Tibial nerve (tissue), 4 donors: ENCODE data around the gene AGPAT3. TPM values are rescaled to one million over a fixed set of nuclear protein-coding genes. Genes with fewer than 3 reads are reported as not detected.

Source experiments
- DNase-seq, 2 donors: peaks; one replicate each; pipeline ENCODE4 v3.0.0-alpha.2; 2019; ENCODE audit warnings: low spot score in 2 of 2
- H3K27ac ChIP-seq, 4 donors: fragments of 200-600 bp; sonication (generic) in 3 of 4; one replicate each; pipeline ENCODE4 v1.5.1; 2017 to 2019; ENCODE audit warnings: mild to moderate bottlenecking in 1 of 4
- H3K27me3 ChIP-seq, 2 donors: fragments of 200-600 bp; sonication (generic) in 1 of 2; one replicate each; pipeline versions ENCODE4 v1.5.1 to v1.6.0; 2017 to 2019
- H3K36me3 ChIP-seq, 3 donors: fragments of 200-600 bp; sonication (generic); one replicate each; pipeline ENCODE4 v1.5.1; 2018 to 2019
- H3K4me1 ChIP-seq, 4 donors: fragments of 200-600 bp; sonication (generic) in 3 of 4; one replicate each; pipeline ENCODE4 v1.5.1; 2017 to 2019
- H3K4me3 ChIP-seq, 4 donors: fragments of 200-600 bp; sonication (generic) in 3 of 4; one replicate each; pipeline ENCODE4 v1.5.1; 2017 to 2019; ENCODE audit warnings: mild to moderate bottlenecking in 1 of 4, moderate library complexity in 1 of 4
- H3K9me3 ChIP-seq, 4 donors: fragments of 200-600 bp; sonication (generic) in 3 of 4; one replicate each; pipeline ENCODE4 v1.5.1; 2017 to 2019
- EP300 ChIP-seq, 2 donors: sonication (generic); formaldehyde crosslinking; IDR thresholded peaks; one replicate each; pipeline ENCODE4 v1.6.1; 2017; ENCODE audit warnings: antibody characterized with exemption in 2 of 2, mild to moderate bottlenecking in 1 of 2
- POLR2A ChIP-seq, 2 donors: fragments of 450-650 bp; IDR thresholded peaks; one replicate each; pipeline ENCODE4 v1.6.1; 2017; ENCODE audit warnings: antibody characterized with exemption in 2 of 2, mild to moderate bottlenecking in 2 of 2, moderate library complexity in 2 of 2
- WGBS, 2 donors: methylation state at CpG; one replicate each; pipeline ENCODE4 v1.1.5; 2018; 5-methylcytosine and 5-hydroxymethylcytosine counted together
- total RNA-seq, 4 donors: library from RNA; depleted of rRNA; stranded (reverse); fragments of >200 nt; gene quantifications; one replicate each; pipeline ENCODE4 v1.1.0, GENCODE V29; 2016
- TF ChIP-seq, protein P1 (sequence below), 5 experiments: fragments of 200-600 bp in 3 of 5; fragments of 450-650 bp in 2 of 5; sonication (generic) in 3 of 5; IDR thresholded peaks; one replicate each; pipeline ENCODE4 v1.5.1; 2016 to 2019; ENCODE audit warnings: antibody characterized with exemption in 5 of 5, mild to moderate bottlenecking in 3 of 5, moderate library complexity in 2 of 5

The AGPAT3 gene
- total RNA-seq, 4 donors from 2014 or later, result 29.9 to 45.6 (median 36.4) TPM

DNA sequence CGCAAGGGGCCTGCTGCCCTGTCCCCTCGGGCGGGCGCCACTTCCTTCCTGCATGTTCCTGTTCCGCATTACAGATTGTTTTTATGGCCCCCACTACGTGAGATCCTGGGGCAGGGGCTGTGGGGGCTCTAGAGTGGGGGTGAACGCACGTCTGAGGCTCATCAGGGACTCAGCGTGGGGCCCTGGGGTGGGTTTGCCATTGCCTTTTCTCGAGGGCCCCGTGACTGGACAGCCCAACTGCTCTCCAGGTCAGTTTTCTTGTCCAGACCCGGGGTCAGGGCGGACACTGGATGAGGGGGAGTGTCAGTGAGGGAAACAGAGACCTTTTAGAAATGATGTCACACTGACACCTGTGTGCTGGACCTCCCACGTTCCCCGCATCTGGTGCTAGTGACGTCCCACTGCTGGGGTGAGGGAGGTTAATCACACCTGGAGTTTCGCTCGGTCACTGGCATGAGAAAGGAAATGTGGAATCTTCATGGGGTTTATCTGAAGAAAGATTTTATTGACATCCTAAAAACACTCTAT lies 65.9 kb downstream of the AGPAT3 start:
- Histone ChIP-seq H3K36me3 (peaks cover 0 to 22% (median 0%) of the 10 kb centered on the region in 3 donors), H3K9me3 (no peaks in the 10 kb centered on the region), H3K4me1 (peaks cover 0 to 12% (median 0%) of the 10 kb centered on the region in 4 donors), H3K4me3 (no peak overlapping the region), H3K27me3 (no peaks in the 10 kb centered on the region), H3K27ac (no peak overlapping the region)
- 75 to 81% methylated on average over 18 of the region's 18 CpGs for WGBS, 2 donors
- DNase-seq, result no peak
- TF ChIP-seq POLR2A (IDR thresholded peaks at IDR 0.05) (no peak), EP300 (IDR thresholded peaks at IDR 0.05) (no peak)
- TF ChIP-seq, protein P1, sequence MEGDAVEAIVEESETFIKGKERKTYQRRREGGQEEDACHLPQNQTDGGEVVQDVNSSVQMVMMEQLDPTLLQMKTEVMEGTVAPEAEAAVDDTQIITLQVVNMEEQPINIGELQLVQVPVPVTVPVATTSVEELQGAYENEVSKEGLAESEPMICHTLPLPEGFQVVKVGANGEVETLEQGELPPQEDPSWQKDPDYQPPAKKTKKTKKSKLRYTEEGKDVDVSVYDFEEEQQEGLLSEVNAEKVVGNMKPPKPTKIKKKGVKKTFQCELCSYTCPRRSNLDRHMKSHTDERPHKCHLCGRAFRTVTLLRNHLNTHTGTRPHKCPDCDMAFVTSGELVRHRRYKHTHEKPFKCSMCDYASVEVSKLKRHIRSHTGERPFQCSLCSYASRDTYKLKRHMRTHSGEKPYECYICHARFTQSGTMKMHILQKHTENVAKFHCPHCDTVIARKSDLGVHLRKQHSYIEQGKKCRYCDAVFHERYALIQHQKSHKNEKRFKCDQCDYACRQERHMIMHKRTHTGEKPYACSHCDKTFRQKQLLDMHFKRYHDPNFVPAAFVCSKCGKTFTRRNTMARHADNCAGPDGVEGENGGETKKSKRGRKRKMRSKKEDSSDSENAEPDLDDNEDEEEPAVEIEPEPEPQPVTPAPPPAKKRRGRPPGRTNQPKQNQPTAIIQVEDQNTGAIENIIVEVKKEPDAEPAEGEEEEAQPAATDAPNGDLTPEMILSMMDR (IDR thresholded peaks at IDR 0.05), result no peak

DNA sequence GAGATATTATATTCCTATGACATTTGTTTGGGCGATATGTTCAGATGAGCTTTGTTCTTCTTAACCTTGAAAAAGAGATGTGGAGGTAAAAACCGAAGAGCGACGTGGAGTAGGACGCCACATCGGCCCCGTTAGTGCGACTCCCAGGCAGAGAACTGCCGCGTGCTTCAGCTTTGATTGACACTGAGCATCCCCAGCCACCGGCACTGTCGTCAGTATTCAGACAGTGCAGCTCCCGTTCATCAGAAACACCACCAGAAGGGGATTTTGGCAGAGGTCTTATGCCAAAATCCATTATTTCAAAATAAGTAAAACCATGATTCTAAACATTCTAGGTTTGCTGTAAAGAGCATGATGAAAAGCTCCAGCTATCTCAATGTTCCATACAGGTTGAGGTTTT lies 66.5 kb downstream of the AGPAT3 start:
- 81 to 89% methylated on average over 13 of the region's 13 CpGs for WGBS, 2 donors
- no peak overlapping the region for H3K27ac ChIP-seq

DNA sequence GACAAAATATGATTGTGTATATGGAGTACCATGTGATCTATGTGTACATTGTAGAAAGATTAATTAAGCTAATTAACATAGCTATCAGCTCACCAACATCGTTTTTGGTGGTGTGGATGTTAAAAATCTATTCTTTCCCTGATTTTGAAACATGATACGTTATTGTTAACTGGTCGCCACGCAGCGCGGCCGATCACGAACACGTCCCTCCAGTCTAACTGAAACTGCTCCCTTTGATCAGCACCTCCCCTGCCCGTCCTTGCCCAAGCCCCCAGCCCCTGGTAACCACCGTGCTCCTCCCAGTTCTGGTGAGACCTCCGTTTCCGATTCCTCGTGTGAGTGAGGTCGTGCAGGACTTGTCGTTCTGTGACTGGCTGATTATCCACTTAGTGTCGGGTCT lies 67.0 kb downstream of the AGPAT3 start:
- no peak overlapping the region for H3K27ac ChIP-seq
- DNase-seq, result no peak
- peaks cover 0 to 19% (median 0%) of the 10 kb centered on the region in 3 donors for H3K36me3 ChIP-seq
- no peak overlapping the region for H3K4me3 ChIP-seq
- TF ChIP-seq, protein P1 (IDR thresholded peaks at IDR 0.05), result no peak
- TF ChIP-seq POLR2A (IDR thresholded peaks at IDR 0.05) (no peak), EP300 (IDR thresholded peaks at IDR 0.05) (no peak)
- no peaks in the 10 kb centered on the region for H3K27me3 ChIP-seq
- 92 to 95% methylated on average over 17 of the region's 17 CpGs for WGBS, 2 donors
- peaks cover 0 to 21% (median 0%) of the 10 kb centered on the region in 4 donors for H3K4me1 ChIP-seq
- H3K9me3 ChIP-seq, result no peaks in the 10 kb centered on the region

More for the DNA sequence above, 66.5 kb downstream of the AGPAT3 start:
- Histone ChIP-seq H3K36me3 (peaks cover 0 to 19% (median 0%) of the 10 kb centered on the region in 3 donors), H3K4me1 (peaks cover 0 to 18% (median 0%) of the 10 kb centered on the region in 4 donors), H3K27me3 (no peaks in the 10 kb centered on the region), H3K4me3 (no peak overlapping the region), H3K9me3 (no peaks in the 10 kb centered on the region)
- no peak for DNase-seq
- TF ChIP-seq, protein P1 (IDR thresholded peaks at IDR 0.05), result no peak
- no peak for TF ChIP-seq EP300 (IDR thresholded peaks at IDR 0.05)
- TF ChIP-seq POLR2A (IDR thresholded peaks at IDR 0.05), result no peak

DNA sequence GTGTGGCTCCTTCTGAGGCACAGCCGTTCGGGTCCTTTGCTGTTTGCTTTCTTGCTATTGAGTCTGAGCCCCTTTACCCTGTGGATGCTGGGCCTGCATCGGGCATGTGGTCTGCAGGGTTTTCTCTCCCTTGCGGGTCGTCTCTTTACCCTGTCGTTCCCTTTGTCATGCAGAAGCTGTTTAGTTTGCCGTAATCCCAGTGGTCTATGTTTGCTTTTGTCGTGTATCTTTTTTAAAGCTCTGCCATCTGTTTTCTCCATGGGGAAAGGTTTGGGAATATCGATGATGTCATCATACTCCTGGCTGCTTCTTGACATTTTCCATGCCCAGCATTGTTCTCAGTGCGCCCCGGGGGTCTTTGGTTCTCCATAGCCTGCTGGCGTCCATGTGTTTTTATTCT lies 68.2 kb downstream of the AGPAT3 start:
- WGBS, 2 donors, result 80 to 82% methylated on average over 12 of the region's 12 CpGs
- no peaks in the 10 kb centered on the region for H3K9me3 ChIP-seq
- H3K27me3 ChIP-seq, result no peaks in the 10 kb centered on the region
- peaks cover 0 to 19% (median 0%) of the 10 kb centered on the region in 3 donors for H3K36me3 ChIP-seq
- no peak for TF ChIP-seq POLR2A (IDR thresholded peaks at IDR 0.05)
- TF ChIP-seq EP300 (IDR thresholded peaks at IDR 0.05), result no peak
- no peak overlapping the region for H3K27ac ChIP-seq
- peaks cover 0 to 21% (median 0%) of the 10 kb centered on the region in 4 donors for H3K4me1 ChIP-seq
- no peak for DNase-seq
- no peak overlapping the region for H3K4me3 ChIP-seq

DNA sequence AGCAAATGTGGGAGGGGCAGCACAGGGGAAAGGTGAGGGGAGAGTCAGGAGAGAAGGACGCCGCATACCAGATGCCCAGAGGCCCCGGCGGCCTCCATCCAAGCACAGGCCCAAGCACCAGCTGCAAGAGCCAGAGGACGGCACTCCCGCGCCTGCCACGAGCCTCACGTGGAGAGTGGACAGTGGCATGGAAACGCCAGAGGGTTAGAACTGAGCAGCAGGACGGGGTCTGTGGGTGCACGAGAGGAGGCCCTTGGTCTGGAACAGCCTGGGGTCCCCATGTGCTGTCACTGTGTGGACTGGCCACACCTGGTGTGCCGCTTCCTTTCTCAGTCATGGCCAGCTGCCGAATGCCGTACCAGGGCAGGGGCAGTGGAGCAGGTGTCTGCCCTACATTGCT lies 68.7 kb downstream of the AGPAT3 start:
- 87 to 95% methylated on average over 12 to 15 of the region's 15 CpGs for WGBS, 2 donors
- Histone ChIP-seq H3K27me3 (no peaks in the 10 kb centered on the region), H3K9me3 (no peaks in the 10 kb centered on the region), H3K4me3 (no peak overlapping the region), H3K27ac (no peak overlapping the region), H3K36me3 (peaks cover 0 to 19% (median 0%) of the 10 kb centered on the region in 3 donors), H3K4me1 (peaks cover 0 to 24% (median 0%) of the 10 kb centered on the region in 4 donors)
- TF ChIP-seq, protein P1 (IDR thresholded peaks at IDR 0.05), result no peak
- TF ChIP-seq EP300 (IDR thresholded peaks at IDR 0.05) (no peak), POLR2A (IDR thresholded peaks at IDR 0.05) (no peak)
- DNase-seq, result no peak
